Measurements from ENCODE around the gene MYH10. TPM values are rescaled to one million over a fixed set of nuclear protein-coding genes. Genes with fewer than 3 reads are reported as not detected.
A peak's percentile ranks its signal among the peaks of the same experiment; 100 is the strongest.

Gene MYH10
- total and polyA plus RNA-seq, 2 experiments from 2014 or later = 46.8 to 69.5 TPM

- WGBS, 2 experiments (ENCODE audit: low coverage in 1 of 2, low lambda C conversion rate in 2 of 2, missing lambda C conversion rate in 2 of 2) = 44 to 50% methylated on average over 3 of the region's 3 CpGs
Measured at GRCh38 chr17:8489841-8490240, 140.7 kb downstream of the MYH10 start.

GRCh38 chr17:8488901-8489300 lies 141.6 kb downstream of the MYH10 start:
- peaks cover 32% of the 10 kb centered on the region for H3K36me3 ChIP-seq (ENCODE audit: low read depth)
- peak overlapping the region; percentile 49 for H3K9ac ChIP-seq
- in situ Hi-C loops (cut with MboI) = no loop called here
- 1 to 2% methylated on average over 4 of the region's 4 CpGs for WGBS, 2 experiments (ENCODE audit: low coverage in 1 of 2, low lambda C conversion rate in 2 of 2, missing lambda C conversion rate in 2 of 2)
- H3K79me2 ChIP-seq (ENCODE audit: insufficient read depth) = no peaks in the 10 kb centered on the region; the same call in 1 of the 2 replicates
- H2AFZ ChIP-seq = no peak overlapping the region
- H3K27ac ChIP-seq = peak overlapping the region; percentile 82
- H3K4me1 ChIP-seq (ENCODE audit: insufficient read depth) = peaks cover 16% of the 10 kb centered on the region
- DNase-seq = peak; percentile 99
- H4K20me1 ChIP-seq (ENCODE audit: insufficient read depth) = no peaks in the 10 kb centered on the region
- TF ChIP-seq EZH2phosphoT487 (IDR thresholded peaks at IDR 0.05; ENCODE audit: insufficient read depth, low read depth) (no peak), EZH2 (IDR thresholded peaks at IDR 0.05; ENCODE audit: insufficient read depth, poor library complexity, severe bottlenecking) (no peak)
- H3K27me3 ChIP-seq (replicated peaks; ENCODE audit: insufficient read depth) = no peaks in the 10 kb centered on the region
- H3K4me3 ChIP-seq = no peak overlapping the region
- no peaks in the 10 kb centered on the region for H3K9me3 ChIP-seq (ENCODE audit: low read depth)
- H3K4me2 ChIP-seq (ENCODE audit: unreplicated experiment) = no peak overlapping the region
- no peaks in the 10 kb centered on the region for H3K9me2 ChIP-seq (ENCODE audit: insufficient read depth)
- H3F3A ChIP-seq (ENCODE audit: insufficient read depth) = peaks cover 46% of the 10 kb centered on the region

More at GRCh38 chr17:8489841-8490240, 140.7 kb downstream of the MYH10 start:
- Histone ChIP-seq H3K9me2 (ENCODE audit: insufficient read depth) (no peaks in the 10 kb centered on the region), H3K9me3 (ENCODE audit: low read depth) (no peaks in the 10 kb centered on the region), H2AFZ (no peak overlapping the region), H3K27me3 (replicated peaks; ENCODE audit: insufficient read depth) (no peaks in the 10 kb centered on the region), H3K4me1 (ENCODE audit: insufficient read depth) (peaks cover 16% of the 10 kb centered on the region), H3K27ac (peak overlapping the region; percentile 82), H3K4me2 (ENCODE audit: unreplicated experiment) (no peak overlapping the region), H3F3A (ENCODE audit: insufficient read depth) (peaks cover 41% of the 10 kb centered on the region), H3K36me3 (ENCODE audit: low read depth) (peaks cover 24% of the 10 kb centered on the region), H3K9ac (peak overlapping the region; percentile 49; the same call in 1 of the 2 replicates), H3K79me2 (ENCODE audit: insufficient read depth) (no peaks in the 10 kb centered on the region; the same call in 1 of the 2 replicates), H4K20me1 (ENCODE audit: insufficient read depth) (no peaks in the 10 kb centered on the region), H3K4me3 (no peak overlapping the region)
- TF ChIP-seq EZH2 (IDR thresholded peaks at IDR 0.05; ENCODE audit: insufficient read depth, poor library complexity, severe bottlenecking) (no peak), EZH2phosphoT487 (IDR thresholded peaks at IDR 0.05; ENCODE audit: insufficient read depth, low read depth) (no peak)
- in situ Hi-C loops (cut with MboI) = no loop called here
- DNase-seq = peak; percentile 58

GRCh38 chr17:8488491-8488890 lies 142.0 kb downstream of the MYH10 start:
- Histone ChIP-seq H3K9me2 (ENCODE audit: insufficient read depth) (no peaks in the 10 kb centered on the region), H3K79me2 (ENCODE audit: insufficient read depth) (peaks cover 2% of the 10 kb centered on the region; the same call in 1 of the 2 replicates), H3K4me1 (ENCODE audit: insufficient read depth) (peaks cover 16% of the 10 kb centered on the region), H3K27me3 (replicated peaks; ENCODE audit: insufficient read depth) (no peaks in the 10 kb centered on the region), H3K27ac (peak overlapping the region; percentile 82), H3K4me2 (ENCODE audit: unreplicated experiment) (no peak overlapping the region), H3K4me3 (no peak overlapping the region), H3K36me3 (ENCODE audit: low read depth) (peaks cover 35% of the 10 kb centered on the region), H3K9ac (peak overlapping the region; percentile 13; the same call in 1 of the 2 replicates), H3K9me3 (ENCODE audit: low read depth) (no peaks in the 10 kb centered on the region), H2AFZ (no peak overlapping the region), H4K20me1 (ENCODE audit: insufficient read depth) (no peaks in the 10 kb centered on the region), H3F3A (ENCODE audit: insufficient read depth) (peaks cover 46% of the 10 kb centered on the region)
- DNase-seq = no peak
- TF ChIP-seq EZH2 (IDR thresholded peaks at IDR 0.05; ENCODE audit: insufficient read depth, poor library complexity, severe bottlenecking) (no peak), EZH2phosphoT487 (IDR thresholded peaks at IDR 0.05; ENCODE audit: insufficient read depth, low read depth) (no peak)
- WGBS, 2 experiments (ENCODE audit: low coverage in 1 of 2, low lambda C conversion rate in 2 of 2, missing lambda C conversion rate in 2 of 2) = 90 to 94% methylated on average over 6 of the region's 6 CpGs
- in situ Hi-C loops (cut with MboI) = no loop called here

GRCh38 chr17:8487743-8488142 lies 142.8 kb downstream of the MYH10 start:
- Histone ChIP-seq H3K4me2 (ENCODE audit: unreplicated experiment) (no peak overlapping the region), H3K27ac (peak overlapping the region; percentile 82), H3K4me3 (no peak overlapping the region), H3K9ac (no peak overlapping the region), H2AFZ (no peak overlapping the region), H4K20me1 (ENCODE audit: insufficient read depth) (no peaks in the 10 kb centered on the region), H3K4me1 (ENCODE audit: insufficient read depth) (peaks cover 16% of the 10 kb centered on the region), H3K9me2 (ENCODE audit: insufficient read depth) (no peaks in the 10 kb centered on the region), H3K36me3 (ENCODE audit: low read depth) (peaks cover 32% of the 10 kb centered on the region), H3K27me3 (replicated peaks; ENCODE audit: insufficient read depth) (no peaks in the 10 kb centered on the region), H3K9me3 (ENCODE audit: low read depth) (no peaks in the 10 kb centered on the region), H3F3A (ENCODE audit: insufficient read depth) (peaks cover 49% of the 10 kb centered on the region), H3K79me2 (ENCODE audit: insufficient read depth) (peaks cover 6% of the 10 kb centered on the region; the same call in 1 of the 2 replicates)
- TF ChIP-seq EZH2phosphoT487 (IDR thresholded peaks at IDR 0.05; ENCODE audit: insufficient read depth, low read depth) (no peak), EZH2 (IDR thresholded peaks at IDR 0.05; ENCODE audit: insufficient read depth, poor library complexity, severe bottlenecking) (no peak)
- WGBS, 2 experiments (ENCODE audit: low coverage in 1 of 2, low lambda C conversion rate in 2 of 2, missing lambda C conversion rate in 2 of 2) = 99 to 100% methylated on average over 5 of the region's 5 CpGs
- in situ Hi-C loops (cut with MboI) = no loop called here
- DNase-seq = no peak
